ENCODE measurements around the gene ZBTB17. TPM values are rescaled to one million over a fixed set of nuclear protein-coding genes. Genes with fewer than 3 reads are reported as not detected.

Gene ZBTB17
- total RNA-seq (10 to 100 TPM; 28.0 to 44.3 TPM), polyA plus RNA-seq (10 to 100 TPM; 44.2 to 47.1 TPM)
- long read RNA-seq, donor 1, partial matches to known transcripts: 0 of 1 reads
- long read RNA-seq, donor 1, other reads (novel, unspliced or antisense): 0 of 1 reads
- long read RNA-seq, donor 2, partial matches to known transcripts: 0 of 2 reads
- long read RNA-seq, donor 2, other reads (novel, unspliced or antisense): 0 of 2 reads
- long read RNA-seq, donor 3: 0 reads
- long read RNA-seq, donor 4, partial matches to known transcripts: 0 of 1 reads
- long read RNA-seq, donor 4, other reads (novel, unspliced or antisense): 0 of 1 reads
- long read RNA-seq, donor 5, partial matches to known transcripts: 0 of 2 reads
- long read RNA-seq, donor 5, other reads (novel, unspliced or antisense): 0 of 2 reads

- peak within 1 kb of the TSS; percentile 36 to 46 for H3K9ac ChIP-seq (ENCODE audit: insufficient read depth in 1 of 2, low read length in 2 of 2)
- peak; percentile 97 for ATAC-seq (ENCODE audit: insufficient read depth, low FRiP score)
- H3K4me3 ChIP-seq: peak within 1 kb of the TSS; percentile 99
- DNase-seq: peak; percentile 94 to 96 (median 95)
- no peaks in the 10 kb centered on the region for H3K27me3 ChIP-seq (ENCODE audit: control insufficient read depth in 3 of 3, insufficient read depth in 3 of 3, low read length in 2 of 3)
- peaks cover 0 to 4% (median 0%) of the 10 kb centered on the region in 4 donors for H3K9me3 ChIP-seq (ENCODE audit: control insufficient read depth in 4 of 4, insufficient read depth in 3 of 4, low read length in 3 of 4)
- H3K4me1 ChIP-seq (ENCODE audit: control insufficient read depth in 5 of 5, insufficient read depth in 5 of 5, low read length in 5 of 5): peaks cover 0 to 7% (median 3%) of the 10 kb centered on the region in 5 donors
- WGBS, 2 donors: 8 to 9% methylated on average over 44 to 47 of the region's 47 CpGs
- peaks cover 2 to 15% (median 11%) of the 10 kb centered on the region in 4 donors for H3K36me3 ChIP-seq (ENCODE audit: control insufficient read depth in 4 of 4, insufficient read depth in 4 of 4, low read length in 4 of 4)
- no peak for TF ChIP-seq CTCF (IDR thresholded peaks at IDR 0.05; ENCODE audit: control extremely low read depth, extremely low read depth)
- H3K27ac ChIP-seq (ENCODE audit: low read depth in 1 of 2, low read length in 1 of 2): peak within 1 kb of the TSS; percentile 85 to 89
These were observed at the start of gene ZBTB17 for GRCh38 chr1:15975805-15976680. TSS of gene ZBTB17 (minus strand) at chr1:15976101. CDS start at chr1:15948495, 27,606 bp downstream.

- H3K4me1 ChIP-seq (ENCODE audit: control insufficient read depth in 5 of 5, insufficient read depth in 5 of 5, low read length in 5 of 5): peaks cover 0 to 12% (median 6%) of the 10 kb centered on the region in 5 donors
- TF ChIP-seq CTCF (IDR thresholded peaks at IDR 0.05; ENCODE audit: control extremely low read depth, extremely low read depth): no peak
- no peaks in the 10 kb centered on the region for H3K9me3 ChIP-seq (ENCODE audit: control insufficient read depth in 4 of 4, insufficient read depth in 3 of 4, low read length in 3 of 4)
- H3K36me3 ChIP-seq (ENCODE audit: control insufficient read depth in 4 of 4, insufficient read depth in 4 of 4, low read length in 4 of 4): no peaks in the 10 kb centered on the region
- ATAC-seq (ENCODE audit: insufficient read depth, low FRiP score) (no peak), DNase-seq (no peak)
- H3K9ac ChIP-seq (ENCODE audit: insufficient read depth in 1 of 2, low read length in 2 of 2): no peak overlapping the region
- no peak overlapping the region for H3K27ac ChIP-seq (ENCODE audit: low read depth in 1 of 2, low read length in 1 of 2)
- H3K27me3 ChIP-seq (ENCODE audit: control insufficient read depth in 3 of 3, insufficient read depth in 3 of 3, low read length in 2 of 3): no peaks in the 10 kb centered on the region
- WGBS, 2 donors: 84 to 91% methylated on average over 7 of the region's 7 CpGs
- no peak overlapping the region for H3K4me3 ChIP-seq
These were observed 47.3 kb upstream of the ZBTB17 start for GRCh38 chr1:16023050-16023653.

GRCh38 chr1:16022393-16022792 lies 46.5 kb upstream of the ZBTB17 start:
- Histone ChIP-seq H3K36me3 (ENCODE audit: control insufficient read depth in 4 of 4, insufficient read depth in 4 of 4, low read length in 4 of 4) (no peaks in the 10 kb centered on the region), H3K4me1 (ENCODE audit: control insufficient read depth in 5 of 5, insufficient read depth in 5 of 5, low read length in 5 of 5) (peaks cover 0 to 15% (median 10%) of the 10 kb centered on the region in 5 donors), H3K9ac (ENCODE audit: insufficient read depth in 1 of 2, low read length in 2 of 2) (no peak overlapping the region), H3K27me3 (ENCODE audit: control insufficient read depth in 3 of 3, insufficient read depth in 3 of 3, low read length in 2 of 3) (no peaks in the 10 kb centered on the region), H3K27ac (ENCODE audit: low read depth in 1 of 2, low read length in 1 of 2) (no peak overlapping the region), H3K4me3 (no peak overlapping the region), H3K9me3 (ENCODE audit: control insufficient read depth in 4 of 4, insufficient read depth in 3 of 4, low read length in 3 of 4) (no peaks in the 10 kb centered on the region)
- no peak for DNase-seq
- no peak for ATAC-seq (ENCODE audit: insufficient read depth, low FRiP score)
- WGBS, 2 donors: 80 to 84% methylated on average over 11 of the region's 11 CpGs
- no peak for TF ChIP-seq CTCF (IDR thresholded peaks at IDR 0.05; ENCODE audit: control extremely low read depth, extremely low read depth)

Measured in lung (tissue), 16 donors.